Neural cell (in vitro differentiated cells): ENCODE measurements around the gene CALHM6. TPM values are rescaled to one million over a fixed set of nuclear protein-coding genes. Genes with fewer than 3 reads are reported as not detected.

Experiments
- H2AFZ ChIP-seq: fragments of 200-600, 300-800 bp; sonication (generic), shearing (Covaris generic); 2 replicates; pipeline ENCODE4 v1.6.0; 2014; ENCODE audit warnings: low read depth, mild to moderate bottlenecking, antibody characterized with exemption, low read length, moderate library complexity
- H3F3A ChIP-seq: fragments of 200-600 bp; shearing (Covaris generic); 2 replicates; pipeline ENCODE4 v1.6.1; 2016; ENCODE audit warnings: mild to moderate bottlenecking, moderate library complexity, mixed read lengths, antibody characterized with exemption, low read length; ENCODE audit not compliant: insufficient read depth, poor library complexity, severe bottlenecking
- H3K27ac ChIP-seq: fragments of 200-600, 300-800 bp; sonication (generic), shearing (Covaris generic); 2 replicates; pipeline ENCODE4 v1.5.1; 2014; ENCODE audit warnings: mild to moderate bottlenecking, low read length, moderate library complexity
- H3K27me3 ChIP-seq: fragments of 300-800, 200-600 bp; sonication (generic), shearing (Covaris generic); 2 replicates; pipeline ENCODE4 v1.6.0; 2014; ENCODE audit warnings: mild to moderate bottlenecking, low read depth, low read length, moderate library complexity; ENCODE audit not compliant: insufficient read depth
- H3K36me3 ChIP-seq: fragments of 300-800, 200-600 bp; sonication (generic), shearing (Covaris generic); 2 replicates; pipeline ENCODE4 v1.5.1; 2014; ENCODE audit warnings: mild to moderate bottlenecking, antibody characterized with exemption, low read length, moderate library complexity; ENCODE audit not compliant: insufficient read depth
- H3K4me2 ChIP-seq: fragments of 300-800, 200-600 bp; sonication (generic), shearing (Covaris generic); 2 replicates; pipeline ENCODE4 v1.6.0; 2014; ENCODE audit warnings: mild to moderate bottlenecking, low read length
- H3K4me3 ChIP-seq: fragments of 300-800, 200-600 bp; sonication (generic), shearing (Covaris generic); 2 replicates; pipeline ENCODE4 v1.5.1; 2014; ENCODE audit warnings: mild to moderate bottlenecking, low read length, moderate library complexity
- H3K79me2 ChIP-seq: fragments of 200-600 bp; shearing (Covaris generic); replicated peaks from 2 replicates; pipeline ENCODE4 v1.6.0; 2014; ENCODE audit warnings: mild to moderate bottlenecking, low read length, moderate library complexity; ENCODE audit not compliant: insufficient read depth
- H3K9ac ChIP-seq: fragments of 300-800, 200-600 bp; sonication (generic), shearing (Covaris generic); 2 replicates; pipeline ENCODE4 v1.6.1; 2016; ENCODE audit warnings: mild to moderate bottlenecking, low read length, mixed read lengths
- H3K9me2 ChIP-seq: fragments of 200-600 bp; shearing (Covaris generic); 2 replicates; pipeline ENCODE4 v1.6.1; 2016; ENCODE audit warnings: mild to moderate bottlenecking, low read length, mixed read lengths; ENCODE audit not compliant: insufficient read depth
- H3K9me3 ChIP-seq: fragments of 200-600, 300-800 bp; sonication (generic), shearing (Covaris generic); 2 replicates; pipeline ENCODE4 v1.6.1; 2016; ENCODE audit warnings: mild to moderate bottlenecking, mixed run types, low read length, moderate library complexity, mixed read lengths
- H4K20me1 ChIP-seq: fragments of 200-600 bp; shearing (Covaris generic); 2 replicates; pipeline ENCODE4 v1.6.1; 2016; ENCODE audit warnings: mild to moderate bottlenecking, mixed run types; ENCODE audit not compliant: insufficient read depth
- CTCF ChIP-seq: fragments of 450-650 bp; IDR thresholded peaks from 2 replicates; pipeline ENCODE4 v1.5.1; 2014; ENCODE audit warnings: antibody characterized with exemption, mild to moderate bottlenecking, moderate library complexity; ENCODE audit not compliant: poor library complexity, severe bottlenecking
- EP300 ChIP-seq: fragments of 450-650 bp; conservative IDR thresholded peaks from 2 replicates; pipeline ENCODE4 v1.6.1; 2014; ENCODE audit warnings: antibody characterized with exemption, mild to moderate bottlenecking, moderate library complexity; ENCODE audit not compliant: poor library complexity, severe bottlenecking
- EZH2 ChIP-seq: fragments of 200-600, 300-800 bp; shearing (Covaris generic), sonication (generic); IDR thresholded peaks from 2 replicates; pipeline ENCODE4 v1.6.1; 2014; ENCODE audit warnings: antibody characterized with exemption, low read length, borderline replicate concordance, mild to moderate bottlenecking; ENCODE audit not compliant: insufficient read depth, poor library complexity, severe bottlenecking
- MXI1 ChIP-seq: fragments of 450-650 bp; conservative IDR thresholded peaks from 2 replicates; pipeline ENCODE4 v1.6.1; 2014; ENCODE audit warnings: antibody characterized with exemption, mild to moderate bottlenecking; ENCODE audit not compliant: poor library complexity, severe bottlenecking
- POLR2AphosphoS5 ChIP-seq: IDR thresholded peaks from 2 replicates; pipeline ENCODE4 v1.6.1; 2012
- RAD21 ChIP-seq: fragments of 450-650 bp; conservative IDR thresholded peaks from 2 replicates; pipeline ENCODE4 v1.6.1; 2014; ENCODE audit warnings: antibody characterized with exemption, mild to moderate bottlenecking, moderate library complexity
- REST ChIP-seq: IDR thresholded peaks from 2 replicates; pipeline ENCODE4 v1.6.1; 2012; ENCODE audit warnings: borderline replicate concordance
- SMC3 ChIP-seq: fragments of 450-650 bp; conservative IDR thresholded peaks from 2 replicates; pipeline ENCODE4 v1.6.1; 2014; ENCODE audit warnings: antibody characterized with exemption, mild to moderate bottlenecking, moderate library complexity; ENCODE audit not compliant: poor library complexity
- TAF1 ChIP-seq: IDR thresholded peaks from 2 replicates; pipeline ENCODE4 v1.6.1; 2012; ENCODE audit warnings: low read depth
- polyA plus RNA-seq: library from polyadenylated mRNA; depleted of rRNA; stranded (reverse); fragments of >200 nt; gene quantifications from 2 replicates; pipeline ENCODE4 v1.2.3, GENCODE V29; 2014

The CALHM6 gene
- polyA plus RNA-seq, 1 donor from 2014 or later, result 12.0 TPM

GRCh38 chr6:116507324-116507723, 46.1 kb downstream of the CALHM6 start:
- TF ChIP-seq EZH2 (no peak), MXI1 (no peak), POLR2AphosphoS5 (no peak), CTCF (no peak), RAD21 (no peak), SMC3 (no peak), REST (no peak)
- Histone ChIP-seq H3K36me3 (no peaks in the 10 kb centered on the region), H3K4me2 (no peak overlapping the region), H2AFZ (no peak overlapping the region), H3K27me3 (no peaks in the 10 kb centered on the region), H3K9me3 (peaks cover 3% of the 10 kb centered on the region), H3K27ac (no peak overlapping the region), H3K4me3 (no peak overlapping the region), H3F3A (no peaks in the 10 kb centered on the region), H3K79me2 (no peaks in the 10 kb centered on the region), H3K9me2 (no peaks in the 10 kb centered on the region), H3K9ac (no peak overlapping the region), H4K20me1 (no peaks in the 10 kb centered on the region)

- H3K9me2 ChIP-seq, result no peaks in the 10 kb centered on the region
- H3K9me3 ChIP-seq, result peaks cover 3% of the 10 kb centered on the region
- no peak overlapping the region for H3K4me3 ChIP-seq
- H3K4me2 ChIP-seq, result no peak overlapping the region
- TF ChIP-seq TAF1, result no peak
- no peak for TF ChIP-seq EZH2
- TF ChIP-seq EP300, result no peak
- TF ChIP-seq POLR2AphosphoS5, result no peak
- TF ChIP-seq CTCF, result no peak
- TF ChIP-seq REST, result no peak
- TF ChIP-seq SMC3, result no peak
- TF ChIP-seq RAD21, result no peak
- H3F3A ChIP-seq, result no peaks in the 10 kb centered on the region
- no peaks in the 10 kb centered on the region for H4K20me1 ChIP-seq
- no peak overlapping the region for H2AFZ ChIP-seq
- no peaks in the 10 kb centered on the region for H3K79me2 ChIP-seq
- H3K9ac ChIP-seq, result no peak overlapping the region
- no peak overlapping the region for H3K27ac ChIP-seq
- no peaks in the 10 kb centered on the region for H3K27me3 ChIP-seq
- H3K36me3 ChIP-seq, result no peaks in the 10 kb centered on the region
Observed at GRCh38 chr6:116508527-116508926, 47.4 kb downstream of the CALHM6 start.
